KMS-11 (cell line): Measurements from ENCODE around the gene ELFN2.

Source experiments
- H2AFZ ChIP-seq: fragments of 200-600 bp; sonication (generic); 2 replicates; pipeline ENCODE4 v1.6.1; 2016; ENCODE audit warnings: antibody characterized with exemption, mixed run types, low read depth
- H3K27ac ChIP-seq: fragments of 200-600 bp; sonication (generic); 2 replicates; pipeline ENCODE4 v1.6.1; 2016; ENCODE audit warnings: mild to moderate bottlenecking, mixed run types
- H3K27me3 ChIP-seq: fragments of 200-600 bp; sonication (generic); 2 replicates; pipeline ENCODE4 v1.6.1; 2017; ENCODE audit warnings: mild to moderate bottlenecking, low read depth, mixed run types, moderate library complexity; ENCODE audit not compliant: insufficient read depth
- H3K36me3 ChIP-seq: fragments of 200-600 bp; sonication (generic); 2 replicates; pipeline ENCODE4 v1.6.1; 2017; ENCODE audit warnings: mild to moderate bottlenecking, mixed run types; ENCODE audit not compliant: insufficient read depth
- H3K4me1 ChIP-seq: fragments of 200-600 bp; sonication (generic); 2 replicates; pipeline ENCODE4 v1.6.1; 2016; ENCODE audit warnings: mild to moderate bottlenecking, low read depth, mixed run types; ENCODE audit not compliant: poor library complexity, severe bottlenecking
- H3K4me2 ChIP-seq: fragments of 200-600 bp; sonication (generic); 2 replicates; pipeline ENCODE4 v1.7.0; 2016; ENCODE audit warnings: mild to moderate bottlenecking, mixed run types
- H3K4me3 ChIP-seq: fragments of 200-600 bp; sonication (generic); IDR thresholded peaks from 2 replicates; pipeline ENCODE4 v1.6.1; 2017; ENCODE audit warnings: low read depth, low read length, mixed read lengths; ENCODE audit not compliant: insufficient read depth
- H3K79me2 ChIP-seq: fragments of 200-600 bp; sonication (generic); 2 replicates; pipeline ENCODE4 v1.6.1; 2016; ENCODE audit warnings: low read depth, mixed run types; ENCODE audit not compliant: insufficient read depth
- H3K9ac ChIP-seq: fragments of 200-600 bp; sonication (generic); 2 replicates; pipeline ENCODE4 v1.6.1; 2016; ENCODE audit warnings: mild to moderate bottlenecking, mixed run types
- H4K20me1 ChIP-seq: fragments of 200-600 bp; sonication (generic); 2 replicates; pipeline ENCODE4 v1.6.1; 2016; ENCODE audit warnings: mild to moderate bottlenecking, mixed run types; ENCODE audit not compliant: insufficient read depth
- TF ChIP-seq, protein P1 (sequence below): fragments of 200-600 bp; sonication (generic); conservative IDR thresholded peaks from 2 replicates; pipeline ENCODE4 v1.6.1; 2017; ENCODE audit warnings: low read depth, mild to moderate bottlenecking, antibody characterized with exemption, low read length, moderate library complexity, mixed read lengths

The ELFN2 gene

GRCh38 chr22:37423283-37423682 lies 4.0 kb downstream of the ELFN2 start:
- peaks cover 15% of the 10 kb centered on the region for H3K4me1 ChIP-seq
- H3K27ac ChIP-seq, result no peak overlapping the region
- no peak overlapping the region for H3K4me2 ChIP-seq
- peaks cover 27% of the 10 kb centered on the region for H3K27me3 ChIP-seq
- H3K79me2 ChIP-seq, result no peaks in the 10 kb centered on the region
- no peaks in the 10 kb centered on the region for H4K20me1 ChIP-seq
- H2AFZ ChIP-seq, result no peak overlapping the region
- no peak overlapping the region for H3K9ac ChIP-seq
- TF ChIP-seq, protein P1, sequence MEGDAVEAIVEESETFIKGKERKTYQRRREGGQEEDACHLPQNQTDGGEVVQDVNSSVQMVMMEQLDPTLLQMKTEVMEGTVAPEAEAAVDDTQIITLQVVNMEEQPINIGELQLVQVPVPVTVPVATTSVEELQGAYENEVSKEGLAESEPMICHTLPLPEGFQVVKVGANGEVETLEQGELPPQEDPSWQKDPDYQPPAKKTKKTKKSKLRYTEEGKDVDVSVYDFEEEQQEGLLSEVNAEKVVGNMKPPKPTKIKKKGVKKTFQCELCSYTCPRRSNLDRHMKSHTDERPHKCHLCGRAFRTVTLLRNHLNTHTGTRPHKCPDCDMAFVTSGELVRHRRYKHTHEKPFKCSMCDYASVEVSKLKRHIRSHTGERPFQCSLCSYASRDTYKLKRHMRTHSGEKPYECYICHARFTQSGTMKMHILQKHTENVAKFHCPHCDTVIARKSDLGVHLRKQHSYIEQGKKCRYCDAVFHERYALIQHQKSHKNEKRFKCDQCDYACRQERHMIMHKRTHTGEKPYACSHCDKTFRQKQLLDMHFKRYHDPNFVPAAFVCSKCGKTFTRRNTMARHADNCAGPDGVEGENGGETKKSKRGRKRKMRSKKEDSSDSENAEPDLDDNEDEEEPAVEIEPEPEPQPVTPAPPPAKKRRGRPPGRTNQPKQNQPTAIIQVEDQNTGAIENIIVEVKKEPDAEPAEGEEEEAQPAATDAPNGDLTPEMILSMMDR, result no peak
- no peaks in the 10 kb centered on the region for H3K36me3 ChIP-seq
- H3K4me3 ChIP-seq, result no peak overlapping the region

GRCh38 chr22:37421468-37421877 lies 5.8 kb downstream of the ELFN2 start:
- Histone ChIP-seq H2AFZ (no peak overlapping the region), H3K9ac (no peak overlapping the region), H3K4me1 (peaks cover 13% of the 10 kb centered on the region), H3K27me3 (peaks cover 18% of the 10 kb centered on the region; the same call in 1 of the 2 replicates), H4K20me1 (no peaks in the 10 kb centered on the region), H3K36me3 (no peaks in the 10 kb centered on the region), H3K79me2 (no peaks in the 10 kb centered on the region), H3K4me2 (no peak overlapping the region), H3K4me3 (no peak overlapping the region), H3K27ac (no peak overlapping the region)
- TF ChIP-seq, protein P1, result no peak

- Histone ChIP-seq H2AFZ (no peak overlapping the region), H3K79me2 (no peaks in the 10 kb centered on the region), H3K4me1 (peaks cover 7% of the 10 kb centered on the region), H3K4me2 (no peak overlapping the region), H3K27ac (no peak overlapping the region), H3K36me3 (no peaks in the 10 kb centered on the region), H3K9ac (no peak overlapping the region), H3K27me3 (peaks cover 18% of the 10 kb centered on the region; the same call in 1 of the 2 replicates), H4K20me1 (no peaks in the 10 kb centered on the region), H3K4me3 (no peak overlapping the region)
- TF ChIP-seq, protein P1, result no peak
Measured at GRCh38 chr22:37420686-37421467, 6.4 kb downstream of the ELFN2 start.

DNA sequence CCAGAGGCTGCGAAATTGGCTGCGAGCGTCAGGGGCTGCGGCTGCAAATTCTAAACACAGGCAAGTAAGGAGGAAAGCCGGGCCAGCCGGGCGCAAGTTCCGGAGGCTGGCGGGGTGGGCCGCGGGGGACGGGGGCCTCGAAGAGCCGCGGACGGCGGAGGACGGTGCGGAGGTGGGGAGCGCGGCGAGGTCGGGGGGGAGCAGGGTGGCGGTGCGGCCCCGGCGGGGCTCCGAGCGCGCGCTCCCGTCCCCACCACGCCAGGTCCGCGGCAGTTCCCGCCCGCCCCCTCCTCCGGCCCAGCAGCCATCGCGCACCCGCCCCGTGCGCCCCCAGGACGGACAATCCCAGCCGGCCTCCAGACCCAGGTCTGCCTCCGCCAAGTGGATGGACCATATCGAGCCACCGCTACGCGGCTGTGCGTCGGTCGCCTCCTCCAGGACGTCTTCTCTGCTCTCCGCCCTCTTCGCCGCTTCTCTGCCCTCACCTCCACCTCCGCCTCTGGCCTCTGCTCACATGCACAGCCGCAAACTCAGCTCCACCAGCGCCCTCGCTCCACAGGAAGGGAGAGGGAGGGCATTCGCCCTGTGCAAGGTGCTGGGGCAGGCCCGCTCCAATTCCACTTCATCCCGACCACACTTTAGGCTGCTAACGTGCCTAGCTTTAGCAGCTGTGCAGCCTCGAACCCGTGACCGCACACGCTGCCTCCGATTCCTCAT lies 7.2 kb downstream of the ELFN2 start:
- Histone ChIP-seq H3K4me3 (no peak overlapping the region), H3K9ac (no peak overlapping the region), H3K27ac (no peak overlapping the region), H2AFZ (no peak overlapping the region), H3K36me3 (no peaks in the 10 kb centered on the region), H3K79me2 (no peaks in the 10 kb centered on the region), H3K27me3 (peaks cover 18% of the 10 kb centered on the region; the same call in 1 of the 2 replicates), H3K4me1 (no peaks in the 10 kb centered on the region), H4K20me1 (no peaks in the 10 kb centered on the region), H3K4me2 (no peak overlapping the region)
- TF ChIP-seq, protein P1, result no peak
